GM19351 (cell line): Measurements from ENCODE around the gene MGAT5B.
"Not testable (repeated sequence)": the region's sequence is repeated elsewhere in the genome, so short reads cannot be mapped to it uniquely, and the experiment has no call there.

Experiments used
- ATAC-seq: cut with Tn5 transposase; IDR thresholded peaks from one replicate; pipeline ENCODE4 v1.9.1; 2021; ENCODE audit warnings: mild to moderate bottlenecking, moderate library complexity; ENCODE audit not compliant: unreplicated experiment

Gene MGAT5B

GRCh38 chr17:76868176-76868668 is at the start of gene MGAT5B:
TSS of gene MGAT5B (plus strand) at chr17:76868404. CDS start at chr17:76869030, 626 bp downstream.
- ATAC-seq = peak; percentile 57

GRCh38 chr17:76820039-76820438 is 48.2 kb upstream of the MGAT5B start:
- ATAC-seq = no peak

- no peak for ATAC-seq
These were observed 47.6 kb upstream of the MGAT5B start for GRCh38 chr17:76820561-76820960.

- no peak for ATAC-seq
These were observed 45.9 kb upstream of the MGAT5B start for GRCh38 chr17:76822184-76822778.

- ATAC-seq = no peak
These were observed 44.1 kb upstream of the MGAT5B start for GRCh38 chr17:76824093-76824492.

GRCh38 chr17:76826330-76827068 is 41.7 kb upstream of the MGAT5B start:
- no peak for ATAC-seq

GRCh38 chr17:76827736-76828135 is 40.5 kb upstream of the MGAT5B start:
- ATAC-seq = no peak

- ATAC-seq = no peak
These were observed 37.1 kb upstream of the MGAT5B start for GRCh38 chr17:76830987-76831715.

GRCh38 chr17:76833034-76833644 is 35.1 kb upstream of the MGAT5B start:
- ATAC-seq = no peak

GRCh38 chr17:76833747-76834146 is 34.5 kb upstream of the MGAT5B start:
- ATAC-seq = no peak

- ATAC-seq = no peak
These were observed 33.3 kb upstream of the MGAT5B start for GRCh38 chr17:76834870-76835269.

- no peak for ATAC-seq
These were observed 27.8 kb upstream of the MGAT5B start for GRCh38 chr17:76840443-76840767.

- no peak for ATAC-seq
These were observed 27.1 kb upstream of the MGAT5B start for GRCh38 chr17:76840884-76841775.

GRCh38 chr17:76841776-76842405 is 26.3 kb upstream of the MGAT5B start:
- no peak for ATAC-seq

GRCh38 chr17:76843068-76843467 is 25.1 kb upstream of the MGAT5B start:
- ATAC-seq = not testable (repeated sequence)

GRCh38 chr17:76843703-76844484 is 24.3 kb upstream of the MGAT5B start:
- ATAC-seq = no peak

- ATAC-seq = no peak
These were observed 23.7 kb upstream of the MGAT5B start for GRCh38 chr17:76844485-76844829.

GRCh38 chr17:76844846-76845245 is 23.4 kb upstream of the MGAT5B start:
- no peak for ATAC-seq

GRCh38 chr17:76845541-76846017 is 22.6 kb upstream of the MGAT5B start:
- ATAC-seq = no peak
